Panc1 (cell line): ENCODE results near the gene VWA5B1. TPM values are rescaled to one million over a fixed set of nuclear protein-coding genes. Genes with fewer than 3 reads are reported as not detected.

Source experiments
- ATAC-seq: fragments of 200-7000 bp; cut with Tn5 transposase; 2 replicates; pipeline ENCODE4 v1.9.1; 2020; ENCODE audit warnings: mild to moderate bottlenecking, moderate library complexity
- BruUV-seq: library from RNA; stranded (reverse); fragments of 400-500 nt; replicated peaks from 2 replicates; lab custom pipeline; 2021; lab: Mats Ljungman, UMichigan
- CTCF ChIA-PET: fragments of 300-600 bp; sonication (Branson Sonifier 250); formaldehyde crosslinking; loops from one replicate; lab custom pipeline; 2022; ENCODE audit warnings: antibody characterized with exemption; lab: Charles Lee
- POLR2A ChIA-PET: fragments of 300-600 bp; sonication (Branson Sonifier 250); formaldehyde crosslinking; loops from one replicate; lab custom pipeline; 2022; ENCODE audit warnings: antibody characterized with exemption; lab: Charles Lee
- DNase-seq: peaks from one replicate; pipeline ENCODE4 v3.0.0-alpha.2; 2010; ENCODE audit warnings: low read depth, low spot score
- H3K27ac ChIP-seq: 2 replicates; pipeline ENCODE4 v1.5.1; 2011; ENCODE audit warnings: mild to moderate bottlenecking, low read length, inconsistent platforms
- H3K27me3 ChIP-seq: fragments of 200-500 bp; sonication (Bioruptor generic); 2 replicates; pipeline ENCODE4 v1.6.0; 2014; ENCODE audit warnings: low read length, inconsistent platforms; ENCODE audit not compliant: control insufficient read depth, insufficient read depth
- H3K36me3 ChIP-seq: fragments of 200-500 bp; sonication (Bioruptor generic); 2 replicates; pipeline ENCODE4 v1.5.1; 2014; ENCODE audit warnings: inconsistent platforms, mild to moderate bottlenecking, low read length, moderate library complexity; ENCODE audit not compliant: control insufficient read depth, insufficient read depth
- H3K4me1 ChIP-seq: 2 replicates; pipeline ENCODE4 v1.5.1; 2011; ENCODE audit warnings: inconsistent platforms, mild to moderate bottlenecking, low read length, moderate library complexity; ENCODE audit not compliant: control insufficient read depth, insufficient read depth
- H3K4me3 ChIP-seq, 2 experiments: 2 replicates each; pipeline ENCODE4 v1.5.1; 2011 to 2012; ENCODE audit warnings: low read depth in 2 of 2, low read length in 2 of 2, mild to moderate bottlenecking in 2 of 2, inconsistent platforms in 1 of 2, moderate library complexity in 1 of 2
- H3K9me3 ChIP-seq: fragments of 200-500 bp; sonication (Bioruptor generic); 2 replicates; pipeline ENCODE4 v1.5.1; 2014; ENCODE audit warnings: low read depth, mild to moderate bottlenecking, inconsistent platforms, low read length, moderate library complexity; ENCODE audit not compliant: control insufficient read depth, insufficient read depth
- POLR2AphosphoS5 ChIP-seq: IDR thresholded peaks from 2 replicates; pipeline ENCODE4 v1.6.1; 2012; ENCODE audit warnings: mild to moderate bottlenecking, low read depth, low read length, moderate library complexity
- SIN3A ChIP-seq: IDR thresholded peaks from 2 replicates; pipeline ENCODE4 v1.6.1; 2012; ENCODE audit warnings: low read depth, mild to moderate bottlenecking, low read length, moderate library complexity, borderline replicate concordance; ENCODE audit not compliant: insufficient read depth
- TCF7L2 ChIP-seq: IDR thresholded peaks from 2 replicates; pipeline ENCODE4 v1.6.1; 2011; ENCODE audit warnings: mild to moderate bottlenecking, low read depth, low read length, inconsistent platforms
- in situ Hi-C: cut with HindIII; loops from 2 replicates; pipeline ENCODE4 v1.10.0; 2016; ENCODE audit warnings: low sequenced_read_pairs, low pct_unique_long_range_greater_than_20kb
- intact Hi-C: fragments of 100-400 bp; cut with micrococcal nuclease; formaldehyde crosslinking; loops from one replicate; pipeline ENCODE4 v1.10.0; 2022; ENCODE audit not compliant: unreplicated experiment
- total RNA-seq: library from RNA; stranded (reverse); gene quantifications from one replicate; pipeline ENCODE4 v1.2.1, GENCODE V29; 2021; ENCODE audit not compliant: unreplicated experiment
- TF ChIP-seq, protein P1 (sequence below), 2 experiments: IDR thresholded peaks; 2 replicates each; pipeline ENCODE4 v1.6.1; 2011 to 2012; ENCODE audit warnings: low read depth in 2 of 2, control low read depth in 1 of 2, low read length in 1 of 2, mild to moderate bottlenecking in 1 of 2, moderate library complexity in 1 of 2; ENCODE audit not compliant: insufficient read depth in 1 of 2
- TF ChIP-seq, protein P2 (sequence below): fragments of 450-650 bp; IDR thresholded peaks from 2 replicates; pipeline ENCODE4 v1.5.1; 2017; ENCODE audit warnings: mild to moderate bottlenecking

The VWA5B1 gene
- total RNA-seq, 1 experiment from 2014 or later = not detected

DNA sequence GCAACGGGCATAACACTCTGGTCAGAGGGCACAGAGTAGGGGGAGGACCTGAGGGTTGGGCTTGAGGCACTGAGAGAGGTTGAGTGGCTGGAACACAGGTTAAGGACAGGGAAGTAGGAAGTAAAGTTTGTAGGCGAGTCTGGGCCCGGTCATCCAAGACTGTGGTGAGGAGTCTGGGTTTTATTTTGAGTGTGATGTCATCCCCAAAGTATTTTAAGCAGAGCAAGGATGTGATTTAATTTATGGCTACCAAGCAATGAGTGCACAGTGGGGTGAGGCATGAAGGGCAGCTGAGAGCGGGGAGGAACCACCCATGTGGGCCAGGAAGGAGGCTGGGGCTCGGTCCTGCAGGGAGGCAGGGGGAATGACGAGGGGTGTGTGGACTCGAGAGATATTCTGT is 11.2 kb upstream of the VWA5B1 start:
- no TSS peak for BruUV-seq
- H3K9me3 ChIP-seq = no peaks in the 10 kb centered on the region
- H3K27ac ChIP-seq = no peak overlapping the region
- H3K4me1 ChIP-seq = no peaks in the 10 kb centered on the region
- TF ChIP-seq SIN3A = no peak
- TF ChIP-seq, protein P1, sequence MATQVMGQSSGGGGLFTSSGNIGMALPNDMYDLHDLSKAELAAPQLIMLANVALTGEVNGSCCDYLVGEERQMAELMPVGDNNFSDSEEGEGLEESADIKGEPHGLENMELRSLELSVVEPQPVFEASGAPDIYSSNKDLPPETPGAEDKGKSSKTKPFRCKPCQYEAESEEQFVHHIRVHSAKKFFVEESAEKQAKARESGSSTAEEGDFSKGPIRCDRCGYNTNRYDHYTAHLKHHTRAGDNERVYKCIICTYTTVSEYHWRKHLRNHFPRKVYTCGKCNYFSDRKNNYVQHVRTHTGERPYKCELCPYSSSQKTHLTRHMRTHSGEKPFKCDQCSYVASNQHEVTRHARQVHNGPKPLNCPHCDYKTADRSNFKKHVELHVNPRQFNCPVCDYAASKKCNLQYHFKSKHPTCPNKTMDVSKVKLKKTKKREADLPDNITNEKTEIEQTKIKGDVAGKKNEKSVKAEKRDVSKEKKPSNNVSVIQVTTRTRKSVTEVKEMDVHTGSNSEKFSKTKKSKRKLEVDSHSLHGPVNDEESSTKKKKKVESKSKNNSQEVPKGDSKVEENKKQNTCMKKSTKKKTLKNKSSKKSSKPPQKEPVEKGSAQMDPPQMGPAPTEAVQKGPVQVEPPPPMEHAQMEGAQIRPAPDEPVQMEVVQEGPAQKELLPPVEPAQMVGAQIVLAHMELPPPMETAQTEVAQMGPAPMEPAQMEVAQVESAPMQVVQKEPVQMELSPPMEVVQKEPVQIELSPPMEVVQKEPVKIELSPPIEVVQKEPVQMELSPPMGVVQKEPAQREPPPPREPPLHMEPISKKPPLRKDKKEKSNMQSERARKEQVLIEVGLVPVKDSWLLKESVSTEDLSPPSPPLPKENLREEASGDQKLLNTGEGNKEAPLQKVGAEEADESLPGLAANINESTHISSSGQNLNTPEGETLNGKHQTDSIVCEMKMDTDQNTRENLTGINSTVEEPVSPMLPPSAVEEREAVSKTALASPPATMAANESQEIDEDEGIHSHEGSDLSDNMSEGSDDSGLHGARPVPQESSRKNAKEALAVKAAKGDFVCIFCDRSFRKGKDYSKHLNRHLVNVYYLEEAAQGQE (IDR thresholded peaks at IDR 0.05; ENCODE audit: insufficient read depth in 1 of 2, low read depth in 2 of 2, low read length in 1 of 2) = no peak
- ATAC-seq (no peak), DNase-seq (no peak)
- H3K4me3 ChIP-seq = no peak overlapping the region
- POLR2A ChIA-PET = no interaction called here
- intact Hi-C loops = no loop called here
- in situ Hi-C loops = no loop called here
- peaks cover 15% of the 10 kb centered on the region for H3K27me3 ChIP-seq
- no peaks in the 10 kb centered on the region for H3K36me3 ChIP-seq
- CTCF ChIA-PET = no interaction called here

DNA sequence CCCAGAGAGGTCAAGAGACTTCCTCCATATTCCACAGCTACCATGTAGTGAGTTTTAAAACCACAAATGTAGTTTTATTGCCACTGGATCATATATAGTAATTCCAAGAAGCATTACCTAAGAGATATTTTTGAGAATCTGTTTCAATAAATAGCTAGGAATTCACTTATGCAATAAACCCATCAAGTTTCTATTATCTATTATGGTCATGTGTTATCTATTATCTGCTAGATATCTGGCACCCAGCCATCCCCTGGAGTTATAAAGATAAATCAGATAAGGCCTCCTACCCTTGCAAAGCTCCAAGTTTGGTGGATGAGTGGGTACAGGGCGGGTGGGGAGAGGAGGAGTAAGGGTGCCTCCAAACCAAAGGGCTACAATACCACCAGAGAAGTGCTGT is 10.3 kb upstream of the VWA5B1 start:
- H3K4me3 ChIP-seq = no peak overlapping the region
- CTCF ChIA-PET = interaction anchor here (0.5 kb wide), 1 partner anchor 271 kb away, joined by 3 read pairs; no protein-coding TSS in a partner anchor
- TF ChIP-seq POLR2AphosphoS5 (no peak), SIN3A (no peak), TCF7L2 (no peak)
- TF ChIP-seq, protein P1 (IDR thresholded peaks at IDR 0.05; ENCODE audit: insufficient read depth in 1 of 2, low read depth in 2 of 2, low read length in 1 of 2) = no peak
- TF ChIP-seq, protein P2, sequence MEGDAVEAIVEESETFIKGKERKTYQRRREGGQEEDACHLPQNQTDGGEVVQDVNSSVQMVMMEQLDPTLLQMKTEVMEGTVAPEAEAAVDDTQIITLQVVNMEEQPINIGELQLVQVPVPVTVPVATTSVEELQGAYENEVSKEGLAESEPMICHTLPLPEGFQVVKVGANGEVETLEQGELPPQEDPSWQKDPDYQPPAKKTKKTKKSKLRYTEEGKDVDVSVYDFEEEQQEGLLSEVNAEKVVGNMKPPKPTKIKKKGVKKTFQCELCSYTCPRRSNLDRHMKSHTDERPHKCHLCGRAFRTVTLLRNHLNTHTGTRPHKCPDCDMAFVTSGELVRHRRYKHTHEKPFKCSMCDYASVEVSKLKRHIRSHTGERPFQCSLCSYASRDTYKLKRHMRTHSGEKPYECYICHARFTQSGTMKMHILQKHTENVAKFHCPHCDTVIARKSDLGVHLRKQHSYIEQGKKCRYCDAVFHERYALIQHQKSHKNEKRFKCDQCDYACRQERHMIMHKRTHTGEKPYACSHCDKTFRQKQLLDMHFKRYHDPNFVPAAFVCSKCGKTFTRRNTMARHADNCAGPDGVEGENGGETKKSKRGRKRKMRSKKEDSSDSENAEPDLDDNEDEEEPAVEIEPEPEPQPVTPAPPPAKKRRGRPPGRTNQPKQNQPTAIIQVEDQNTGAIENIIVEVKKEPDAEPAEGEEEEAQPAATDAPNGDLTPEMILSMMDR = no peak
- intact Hi-C loops (no loop called here), in situ Hi-C loops (no loop called here)
- peaks cover 18% of the 10 kb centered on the region for H3K27me3 ChIP-seq
- ATAC-seq (no peak), DNase-seq (no peak)
- H3K27ac ChIP-seq = no peak overlapping the region
- no TSS peak for BruUV-seq
- H3K36me3 ChIP-seq = no peaks in the 10 kb centered on the region
- H3K4me1 ChIP-seq = no peaks in the 10 kb centered on the region
- POLR2A ChIA-PET = no interaction called here
- H3K9me3 ChIP-seq = no peaks in the 10 kb centered on the region
